ENCODE data around the gene MGAT5. TPM values are rescaled to one million over a fixed set of nuclear protein-coding genes. Genes with fewer than 3 reads are reported as not detected.
A peak's percentile ranks its signal among the peaks of the same experiment; 100 is the strongest.

Gene MGAT5
- total RNA-seq, 2 experiments from 2014 or later: 36.9 to 42.2 TPM

DNA sequence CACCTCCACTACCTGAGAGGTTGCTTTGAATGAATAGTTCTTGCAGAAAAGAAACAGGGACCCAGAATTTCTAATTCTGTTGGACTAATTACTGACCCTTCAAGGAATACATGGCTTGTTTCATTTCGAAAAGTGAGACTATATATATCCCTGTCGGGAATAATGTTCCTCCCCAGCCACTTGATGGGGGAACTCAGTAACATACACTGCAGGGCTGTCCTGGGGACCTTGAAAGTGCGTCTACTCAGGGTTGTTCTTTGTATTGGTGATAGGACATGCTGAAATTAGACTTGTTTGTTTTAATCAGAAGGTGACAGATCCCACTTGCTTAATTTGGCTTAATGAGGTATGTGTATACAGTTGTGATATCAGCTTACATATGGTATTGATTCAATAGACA lies 25.5 kb downstream of the MGAT5 start:
- Mint-ChIP-seq H3K27me3 (no peaks in the 10 kb centered on the region), H3K36me3 (ENCODE audit: low read depth) (peaks cover 28% of the 10 kb centered on the region), H3K27ac (no peak overlapping the region), H3K4me1 (ENCODE audit: low read depth) (peaks cover 60% of the 10 kb centered on the region), H3K4me3 (no peak overlapping the region), H3K9me3 (no peaks in the 10 kb centered on the region)
- POLR2A ChIA-PET: no interaction called here
- intact Hi-C loops (cut with micrococcal nuclease): no loop called here
- ATAC-seq (no peak), DNase-seq (no peak)
- TF ChIP-seq, protein P1, sequence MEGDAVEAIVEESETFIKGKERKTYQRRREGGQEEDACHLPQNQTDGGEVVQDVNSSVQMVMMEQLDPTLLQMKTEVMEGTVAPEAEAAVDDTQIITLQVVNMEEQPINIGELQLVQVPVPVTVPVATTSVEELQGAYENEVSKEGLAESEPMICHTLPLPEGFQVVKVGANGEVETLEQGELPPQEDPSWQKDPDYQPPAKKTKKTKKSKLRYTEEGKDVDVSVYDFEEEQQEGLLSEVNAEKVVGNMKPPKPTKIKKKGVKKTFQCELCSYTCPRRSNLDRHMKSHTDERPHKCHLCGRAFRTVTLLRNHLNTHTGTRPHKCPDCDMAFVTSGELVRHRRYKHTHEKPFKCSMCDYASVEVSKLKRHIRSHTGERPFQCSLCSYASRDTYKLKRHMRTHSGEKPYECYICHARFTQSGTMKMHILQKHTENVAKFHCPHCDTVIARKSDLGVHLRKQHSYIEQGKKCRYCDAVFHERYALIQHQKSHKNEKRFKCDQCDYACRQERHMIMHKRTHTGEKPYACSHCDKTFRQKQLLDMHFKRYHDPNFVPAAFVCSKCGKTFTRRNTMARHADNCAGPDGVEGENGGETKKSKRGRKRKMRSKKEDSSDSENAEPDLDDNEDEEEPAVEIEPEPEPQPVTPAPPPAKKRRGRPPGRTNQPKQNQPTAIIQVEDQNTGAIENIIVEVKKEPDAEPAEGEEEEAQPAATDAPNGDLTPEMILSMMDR (IDR thresholded peaks at IDR 0.05): no peak
- CTCF ChIA-PET: interaction anchor here (1.1 to 1.2 kb wide), 2 partner anchors 8 to 29 kb away, joined by 3 to 4 read pairs; no protein-coding TSS in a partner anchor

- Mint-ChIP-seq H3K4me1 (ENCODE audit: low read depth) (peaks cover 60% of the 10 kb centered on the region), H3K36me3 (ENCODE audit: low read depth) (peaks cover 26% of the 10 kb centered on the region), H3K9me3 (no peaks in the 10 kb centered on the region), H3K27ac (no peak overlapping the region), H3K4me3 (no peak overlapping the region), H3K27me3 (no peaks in the 10 kb centered on the region)
- ATAC-seq (no peak), DNase-seq (no peak)
- ChIA-PET POLR2A (no interaction called here), CTCF (interaction anchor here (0.8 to 1.1 kb wide), 3 partner anchors 9 to 34 kb away, joined by 3 to 4 read pairs (median 3); no protein-coding TSS in a partner anchor)
- intact Hi-C loops (cut with micrococcal nuclease): loop anchor here (5.0 kb wide), 2 partner anchors 33 to 63 kb away; no protein-coding TSS in a partner anchor
- TF ChIP-seq, protein P1 (IDR thresholded peaks at IDR 0.05): no peak
Observed at GRCh38 chr2:134280231-134280630, 26.4 kb downstream of the MGAT5 start.

GRCh38 chr2:134280726-134281125 lies 26.9 kb downstream of the MGAT5 start:
- no peak for DNase-seq
- TF ChIP-seq, protein P1 (IDR thresholded peaks at IDR 0.05): no peak
- peaks cover 59% of the 10 kb centered on the region for H3K4me1 Mint-ChIP-seq (ENCODE audit: low read depth)
- H3K27me3 Mint-ChIP-seq: no peaks in the 10 kb centered on the region
- no peak overlapping the region for H3K4me3 Mint-ChIP-seq
- H3K9me3 Mint-ChIP-seq: no peaks in the 10 kb centered on the region
- H3K27ac Mint-ChIP-seq: no peak overlapping the region
- CTCF ChIA-PET: interaction anchor here (1.1 kb wide), 2 partner anchors 35 to 162 kb away, joined by 3 read pairs; no protein-coding TSS in a partner anchor
- ATAC-seq: no peak
- intact Hi-C loops (cut with micrococcal nuclease): loop anchor here (5.0 kb wide), 2 partner anchors 33 to 63 kb away; no protein-coding TSS in a partner anchor
- peaks cover 25% of the 10 kb centered on the region for H3K36me3 Mint-ChIP-seq (ENCODE audit: low read depth)
- POLR2A ChIA-PET: no interaction called here

GRCh38 chr2:134281815-134282419 lies 28.0 kb downstream of the MGAT5 start:
- no peak for DNase-seq
- no peak for ATAC-seq
- Mint-ChIP-seq H3K4me3 (no peak overlapping the region), H3K4me1 (ENCODE audit: low read depth) (peaks cover 52% of the 10 kb centered on the region), H3K36me3 (ENCODE audit: low read depth) (peaks cover 20% of the 10 kb centered on the region), H3K27me3 (no peaks in the 10 kb centered on the region), H3K9me3 (no peaks in the 10 kb centered on the region), H3K27ac (peak overlapping the region; percentile 89)
- intact Hi-C loops (cut with micrococcal nuclease): loop anchor here (5.0 kb wide), 2 partner anchors 35 to 65 kb away; no protein-coding TSS in a partner anchor
- TF ChIP-seq, protein P1 (IDR thresholded peaks at IDR 0.05): no peak
- POLR2A ChIA-PET: interaction anchor here (2.6 kb wide), 1 partner anchor 32 kb away, joined by 7 read pairs; no protein-coding TSS in a partner anchor
- CTCF ChIA-PET: interaction anchor here (1.1 to 4.5 kb wide), 3 partner anchors 31 to 163 kb away, joined by 3 to 25 read pairs (median 7); no protein-coding TSS in a partner anchor
